HG02610 (cell line): ENCODE results near the gene UTP20.

Experiments
- ATAC-seq: cut with Tn5 transposase; IDR thresholded peaks from one replicate; pipeline ENCODE4 v1.9.1; 2021; ENCODE audit warnings: mild to moderate bottlenecking, moderate library complexity; ENCODE audit not compliant: unreplicated experiment

The UTP20 gene

GRCh38 chr12:101424620-101425019 lies 144.7 kb downstream of the UTP20 start:
- no peak for ATAC-seq

DNA sequence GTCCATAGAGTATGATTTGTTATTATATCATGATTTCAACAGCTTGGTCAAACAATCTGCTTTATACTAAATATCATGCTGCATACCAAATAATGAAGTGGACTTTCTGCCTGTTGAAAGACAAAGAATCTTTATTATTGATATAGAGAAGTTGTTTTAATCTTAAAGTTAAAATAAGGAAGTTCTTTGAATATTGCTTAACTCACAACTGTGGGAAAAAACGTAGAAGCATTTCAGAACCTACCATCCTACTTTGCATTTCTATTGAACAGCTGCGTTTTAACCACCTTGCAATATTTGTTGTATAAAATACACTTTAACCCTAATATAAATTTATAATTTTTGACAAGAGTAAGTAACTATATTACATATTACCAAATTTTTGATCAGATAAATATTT lies 150.6 kb downstream of the UTP20 start:
- no peak for ATAC-seq

DNA sequence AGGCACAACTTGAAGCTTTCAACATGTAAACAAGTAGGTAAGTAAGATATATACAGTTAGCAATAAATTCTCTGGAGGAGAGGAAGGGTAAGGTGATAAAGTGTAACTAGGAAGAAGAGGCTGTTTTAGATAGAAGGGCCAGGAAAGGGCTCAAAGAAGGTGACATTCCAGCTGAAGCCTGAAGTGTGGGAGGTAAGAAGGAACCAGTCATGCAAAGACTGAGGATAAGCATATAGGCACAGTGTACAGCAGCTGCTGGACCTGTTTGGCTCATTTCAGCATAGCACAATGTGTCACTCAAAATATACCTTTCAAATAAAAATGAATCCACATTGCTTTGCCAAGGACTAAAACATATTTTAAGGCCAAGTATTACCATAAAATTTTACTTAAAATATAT lies 156.2 kb downstream of the UTP20 start:
- no peak for ATAC-seq
